Endothelial cell of umbilical vein (primary cell): ENCODE measurements around the gene RPL18.

ENCODE experiments used
- CTCF ChIP-seq, 2 donors: IDR thresholded peaks; 1 replicate in 1 of 2; 2 replicates in 1 of 2; pipeline ENCODE4 v1.5.1; 2011; ENCODE audit warnings: low read length in 2 of 2, mild to moderate bottlenecking in 2 of 2, moderate library complexity in 2 of 2, control low read depth in 1 of 2, inconsistent platforms in 1 of 2, low read depth in 1 of 2; ENCODE audit not compliant: insufficient read depth in 1 of 2; ENCODE audit errors: extremely low read depth in 1 of 2
- EZH2 ChIP-seq: IDR thresholded peaks from 2 replicates; pipeline ENCODE4 v1.6.1; 2012; ENCODE audit warnings: borderline replicate concordance, low read depth, mild to moderate bottlenecking, moderate library complexity, low read length, inconsistent platforms; ENCODE audit not compliant: severe bottlenecking
- JUN ChIP-seq: IDR thresholded peaks from 2 replicates; pipeline ENCODE4 v1.6.1; 2011; ENCODE audit warnings: borderline replicate concordance, low read depth; ENCODE audit not compliant: insufficient read length, insufficient read depth
- MAX ChIP-seq: IDR thresholded peaks from 2 replicates; pipeline ENCODE4 v1.6.1; 2011; ENCODE audit not compliant: insufficient read depth, insufficient read length
- MYC ChIP-seq: IDR thresholded peaks from one replicate; pipeline ENCODE4 v1.6.1; 2011; ENCODE audit warnings: mild to moderate bottlenecking, low read depth, low read length
- POLR2A ChIP-seq: IDR thresholded peaks from 2 replicates; pipeline ENCODE4 v1.6.1; 2012; ENCODE audit warnings: low read depth, mild to moderate bottlenecking, control low read depth, low read length
- POLR2AphosphoS5 ChIP-seq: IDR thresholded peaks from 2 replicates; pipeline ENCODE4 v1.6.1; 2012; ENCODE audit warnings: low read depth, mild to moderate bottlenecking, control low read depth, low read length, moderate library complexity; ENCODE audit not compliant: insufficient read depth

- TF ChIP-seq CTCF (IDR thresholded peaks at IDR 0.05; ENCODE audit: extremely low read depth in 1 of 2, insufficient read depth in 1 of 2, low read depth in 1 of 2, low read length in 2 of 2) = no peak
- TF ChIP-seq EZH2 = no peak
- no peak for TF ChIP-seq POLR2AphosphoS5
- TF ChIP-seq POLR2A = no peak
- TF ChIP-seq MYC = no peak
- no peak for TF ChIP-seq MAX
- no peak for TF ChIP-seq JUN
Measured at GRCh38 chr19:48644839-48645619, 26.1 kb upstream of the RPL18 start.
